Parathyroid adenoma (tissue), 2 donors: ENCODE results near the gene IFIH1.

Experiments
- H2AFZ ChIP-seq: fragments of 300-600 bp; sonication (generic); one replicate; pipeline ENCODE4 v1.7.0; 2017; ENCODE audit warnings: antibody characterized with exemption, mild to moderate bottlenecking
- H3K27ac ChIP-seq: fragments of 300-600 bp; sonication (generic); one replicate; pipeline ENCODE4 v1.7.0; 2017
- H3K27me3 ChIP-seq: fragments of 300-600 bp; sonication (generic); one replicate; pipeline ENCODE4 v1.7.0; 2017; ENCODE audit warnings: low read length; ENCODE audit not compliant: control insufficient read depth, insufficient read depth
- H3K36me3 ChIP-seq: fragments of 300-600 bp; sonication (generic); one replicate; pipeline ENCODE4 v1.7.0; 2017; ENCODE audit warnings: low read length; ENCODE audit not compliant: control insufficient read depth, insufficient read depth
- H3K4me1 ChIP-seq: fragments of 300-600 bp; sonication (generic); one replicate; pipeline ENCODE4 v1.7.0; 2017; ENCODE audit warnings: control low read depth
- H3K4me2 ChIP-seq: fragments of 300-600 bp; sonication (generic); one replicate; pipeline ENCODE4 v1.7.0; 2017; ENCODE audit warnings: low read length
- H3K4me3 ChIP-seq: fragments of 300-600 bp; sonication (generic); one replicate; pipeline ENCODE4 v1.7.0; 2017; ENCODE audit warnings: low read depth, low read length
- H3K79me2 ChIP-seq: fragments of 300-600 bp; sonication (generic); one replicate; pipeline ENCODE4 v1.7.0; 2017; ENCODE audit warnings: control low read depth
- H3K9ac ChIP-seq: fragments of 300-600 bp; sonication (generic); one replicate; pipeline ENCODE4 v1.7.0; 2017; ENCODE audit warnings: mild to moderate bottlenecking
- H3K9me3 ChIP-seq: fragments of 300-600 bp; sonication (generic); one replicate; pipeline ENCODE4 v1.7.0; 2017; ENCODE audit warnings: low read length; ENCODE audit not compliant: control insufficient read depth
- TF ChIP-seq, protein P1 (sequence below): fragments of 300-600 bp; sonication (generic); IDR thresholded peaks from one replicate; pipeline ENCODE4 v1.7.0; 2017; ENCODE audit warnings: antibody characterized with exemption, mild to moderate bottlenecking
- donor health status: primary hyperparathyroidism.

The IFIH1 gene

GRCh38 chr2:162244541-162245031 lies 73.9 kb downstream of the IFIH1 start:
- Histone ChIP-seq H3K4me1 (no peaks in the 10 kb centered on the region), H3K27ac (no peak overlapping the region), H3K36me3 (no peaks in the 10 kb centered on the region), H3K4me2 (no peak overlapping the region), H3K9ac (no peak overlapping the region), H2AFZ (no peak overlapping the region), H3K4me3 (no peak overlapping the region), H3K79me2 (no peaks in the 10 kb centered on the region), H3K27me3 (no peaks in the 10 kb centered on the region), H3K9me3 (peaks cover 2% of the 10 kb centered on the region)
- TF ChIP-seq, protein P1, sequence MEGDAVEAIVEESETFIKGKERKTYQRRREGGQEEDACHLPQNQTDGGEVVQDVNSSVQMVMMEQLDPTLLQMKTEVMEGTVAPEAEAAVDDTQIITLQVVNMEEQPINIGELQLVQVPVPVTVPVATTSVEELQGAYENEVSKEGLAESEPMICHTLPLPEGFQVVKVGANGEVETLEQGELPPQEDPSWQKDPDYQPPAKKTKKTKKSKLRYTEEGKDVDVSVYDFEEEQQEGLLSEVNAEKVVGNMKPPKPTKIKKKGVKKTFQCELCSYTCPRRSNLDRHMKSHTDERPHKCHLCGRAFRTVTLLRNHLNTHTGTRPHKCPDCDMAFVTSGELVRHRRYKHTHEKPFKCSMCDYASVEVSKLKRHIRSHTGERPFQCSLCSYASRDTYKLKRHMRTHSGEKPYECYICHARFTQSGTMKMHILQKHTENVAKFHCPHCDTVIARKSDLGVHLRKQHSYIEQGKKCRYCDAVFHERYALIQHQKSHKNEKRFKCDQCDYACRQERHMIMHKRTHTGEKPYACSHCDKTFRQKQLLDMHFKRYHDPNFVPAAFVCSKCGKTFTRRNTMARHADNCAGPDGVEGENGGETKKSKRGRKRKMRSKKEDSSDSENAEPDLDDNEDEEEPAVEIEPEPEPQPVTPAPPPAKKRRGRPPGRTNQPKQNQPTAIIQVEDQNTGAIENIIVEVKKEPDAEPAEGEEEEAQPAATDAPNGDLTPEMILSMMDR: no peak

GRCh38 chr2:162243715-162244114 lies 74.8 kb downstream of the IFIH1 start:
- H2AFZ ChIP-seq: no peak overlapping the region
- H3K79me2 ChIP-seq: no peaks in the 10 kb centered on the region
- no peak overlapping the region for H3K4me2 ChIP-seq
- H3K9me3 ChIP-seq: peaks cover 2% of the 10 kb centered on the region
- no peaks in the 10 kb centered on the region for H3K36me3 ChIP-seq
- no peaks in the 10 kb centered on the region for H3K4me1 ChIP-seq
- H3K4me3 ChIP-seq: no peak overlapping the region
- no peak overlapping the region for H3K9ac ChIP-seq
- H3K27me3 ChIP-seq: no peaks in the 10 kb centered on the region
- TF ChIP-seq, protein P1: no peak
- H3K27ac ChIP-seq: no peak overlapping the region

DNA sequence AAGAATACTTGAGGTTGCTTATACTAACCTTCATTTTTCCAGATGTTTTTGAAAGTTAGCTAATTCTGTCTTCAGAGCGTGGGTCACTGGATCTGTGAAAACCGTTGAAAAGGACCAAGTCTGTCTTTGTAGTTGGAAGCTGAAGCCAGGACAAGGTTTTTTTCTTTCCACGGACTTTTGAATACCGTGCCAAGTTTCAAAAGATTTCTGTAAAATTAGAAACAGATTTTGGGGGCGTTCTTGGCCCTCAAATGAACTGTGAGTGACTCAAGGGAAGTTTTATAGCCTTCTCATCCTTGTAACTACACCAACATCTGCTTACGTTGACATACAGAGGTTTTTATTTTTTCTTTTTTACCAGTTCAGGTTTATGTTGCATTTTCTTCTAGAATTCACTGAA lies 75.2 kb downstream of the IFIH1 start, which contains the start of gene FAP:
Gene FAP (minus strand): TSS at position 152 of the 400 bp plus-strand sequence. CDS start 118 bp downstream, at position 34.
- Histone ChIP-seq H3K4me3 (no peak within 1 kb of the TSS), H3K79me2 (no peaks in the 10 kb centered on the region), H3K9me3 (peaks cover 2% of the 10 kb centered on the region), H3K27me3 (no peaks in the 10 kb centered on the region), H3K4me1 (no peaks in the 10 kb centered on the region), H2AFZ (peak within 1 kb of the TSS; percentile 22), H3K4me2 (no peak within 1 kb of the TSS), H3K27ac (no peak within 1 kb of the TSS), H3K36me3 (no peaks in the 10 kb centered on the region), H3K9ac (no peak within 1 kb of the TSS)
- TF ChIP-seq, protein P1: no peak

DNA sequence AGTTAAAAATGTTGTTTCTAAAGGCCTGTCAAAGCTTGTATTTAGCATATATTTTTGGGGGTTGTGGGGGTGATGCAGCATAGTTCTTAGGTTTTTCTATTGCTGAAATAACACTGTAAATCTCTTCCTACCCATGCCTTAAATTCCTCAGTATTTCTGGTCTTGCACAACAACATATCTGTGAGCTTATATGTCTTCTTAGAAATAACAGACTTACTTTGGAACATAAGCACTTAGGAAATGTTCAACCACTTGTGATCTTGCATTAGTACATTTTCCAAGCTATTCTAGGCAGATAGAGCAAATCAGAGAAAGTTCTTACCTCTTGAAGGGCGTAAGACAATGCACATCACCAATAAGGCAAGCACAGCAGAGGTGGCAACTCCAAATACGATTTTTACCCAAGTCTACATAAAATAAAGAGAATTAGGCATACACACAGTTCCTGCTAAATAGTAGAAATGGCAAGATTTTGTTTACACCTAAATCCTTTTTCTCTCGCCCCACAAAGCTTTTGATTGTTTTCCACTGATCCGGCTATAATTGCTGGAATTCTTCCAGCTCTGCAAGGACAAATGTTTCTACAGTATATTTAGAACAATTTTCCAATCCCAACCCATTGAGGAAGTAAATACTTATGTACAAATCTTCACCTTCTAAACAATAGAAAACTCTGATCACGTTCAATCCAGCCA lies 75.8 kb downstream of the IFIH1 start:
- no peaks in the 10 kb centered on the region for H3K9me3 ChIP-seq
- no peak overlapping the region for H3K4me3 ChIP-seq
- H3K4me2 ChIP-seq: no peak overlapping the region
- no peak overlapping the region for H3K9ac ChIP-seq
- no peak overlapping the region for H3K27ac ChIP-seq
- H3K27me3 ChIP-seq: no peaks in the 10 kb centered on the region
- no peaks in the 10 kb centered on the region for H3K79me2 ChIP-seq
- no peaks in the 10 kb centered on the region for H3K4me1 ChIP-seq
- peak overlapping the region; percentile 22 for H2AFZ ChIP-seq
- H3K36me3 ChIP-seq: no peaks in the 10 kb centered on the region
- TF ChIP-seq, protein P1: no peak

DNA sequence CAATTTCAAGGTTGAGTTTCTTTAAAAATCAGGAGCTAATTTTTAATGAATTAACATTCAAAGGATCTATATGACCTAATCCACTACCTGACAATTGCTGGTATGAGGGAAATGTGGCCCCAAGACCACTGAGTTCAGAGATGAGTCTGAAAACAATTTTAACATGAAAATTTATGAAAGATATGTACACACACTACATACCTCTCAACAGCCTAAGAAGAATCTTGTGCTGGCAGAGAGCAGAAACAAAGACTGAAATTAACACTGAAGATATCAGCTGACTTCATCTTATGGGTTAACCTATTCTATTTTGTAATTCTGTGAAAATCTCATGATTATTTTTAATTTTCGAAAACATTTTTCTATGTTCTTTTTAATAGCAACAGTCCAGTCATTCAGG lies 76.9 kb downstream of the IFIH1 start:
- no peaks in the 10 kb centered on the region for H3K27me3 ChIP-seq
- no peaks in the 10 kb centered on the region for H3K4me1 ChIP-seq
- H3K9me3 ChIP-seq: no peaks in the 10 kb centered on the region
- H3K4me2 ChIP-seq: no peak overlapping the region
- TF ChIP-seq, protein P1: no peak
- H3K27ac ChIP-seq: no peak overlapping the region
- no peak overlapping the region for H2AFZ ChIP-seq
- no peak overlapping the region for H3K9ac ChIP-seq
- no peaks in the 10 kb centered on the region for H3K79me2 ChIP-seq
- no peak overlapping the region for H3K4me3 ChIP-seq
- H3K36me3 ChIP-seq: no peaks in the 10 kb centered on the region
